PFSK-1 (cell line): ENCODE results near the gene MGAT3.

Source experiments
- POLR2AphosphoS5 ChIP-seq: IDR thresholded peaks from 2 replicates; pipeline ENCODE4 v1.6.1; 2012; ENCODE audit warnings: low read depth, mild to moderate bottlenecking, control low read depth, low read length, moderate library complexity
- TAF1 ChIP-seq: IDR thresholded peaks from 2 replicates; pipeline ENCODE4 v1.6.1; 2012; ENCODE audit warnings: low read length, control low read depth, borderline replicate concordance; ENCODE audit not compliant: insufficient read depth

- TF ChIP-seq TAF1 (no peak), POLR2AphosphoS5 (no peak)
Measured at GRCh38 chr22:39474351-39475111, 17.7 kb downstream of the MGAT3 start.
